HL-60/S4 treated with retinoic acid at 250 ng/mL for 4 days and 3 days (cell line): ENCODE data around the gene DENND2C.

ENCODE experiments used
- in situ Hi-C: fragments of 300-500 bp; cut with MboI; formaldehyde crosslinking; loops from 2 replicates; pipeline ENCODE4 v1.7.0; 2022; ENCODE audit warnings: low sequenced_read_pairs

DENND2C gene

DNA sequence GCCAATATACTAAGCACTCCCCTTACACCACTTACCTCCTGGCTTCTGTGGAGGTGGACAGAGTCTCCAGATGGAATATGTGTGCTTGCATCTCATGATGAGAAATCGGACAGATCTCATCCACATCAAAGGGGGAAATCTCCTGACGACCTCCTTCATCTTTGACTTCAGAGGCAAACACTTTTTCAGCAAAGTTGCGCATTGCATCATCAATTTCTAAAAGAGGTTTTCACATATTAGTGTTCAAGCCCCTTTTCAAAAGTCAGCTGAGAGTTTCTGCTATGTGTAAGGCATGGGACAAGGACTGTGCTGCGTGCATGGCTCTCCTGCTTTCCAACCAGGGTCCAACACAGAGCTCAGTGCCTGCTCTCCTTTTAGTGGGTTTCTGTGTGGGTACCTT lies 18.7 kb upstream of the DENND2C start:
- in situ Hi-C loops = no loop called here

DNA sequence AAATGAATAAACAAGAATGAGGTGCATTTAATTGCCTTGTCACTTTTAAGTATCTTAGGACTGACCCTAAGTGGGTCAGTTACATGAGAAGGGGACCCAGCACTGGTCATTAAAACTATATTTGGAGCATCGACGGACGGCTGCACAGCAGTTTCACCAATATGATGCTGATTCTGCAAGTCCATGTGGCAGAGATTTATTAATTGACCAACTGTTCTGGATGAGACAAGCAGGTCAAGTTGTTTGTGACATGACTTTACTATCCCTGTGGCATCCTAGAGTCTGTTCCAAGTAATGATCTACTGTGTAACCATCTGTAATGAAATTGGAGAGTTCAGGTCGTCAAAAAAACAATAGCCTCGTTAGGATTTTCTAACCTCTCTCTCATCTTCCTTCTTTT lies 16.0 kb upstream of the DENND2C start:
- in situ Hi-C loops = no loop called here

DNA sequence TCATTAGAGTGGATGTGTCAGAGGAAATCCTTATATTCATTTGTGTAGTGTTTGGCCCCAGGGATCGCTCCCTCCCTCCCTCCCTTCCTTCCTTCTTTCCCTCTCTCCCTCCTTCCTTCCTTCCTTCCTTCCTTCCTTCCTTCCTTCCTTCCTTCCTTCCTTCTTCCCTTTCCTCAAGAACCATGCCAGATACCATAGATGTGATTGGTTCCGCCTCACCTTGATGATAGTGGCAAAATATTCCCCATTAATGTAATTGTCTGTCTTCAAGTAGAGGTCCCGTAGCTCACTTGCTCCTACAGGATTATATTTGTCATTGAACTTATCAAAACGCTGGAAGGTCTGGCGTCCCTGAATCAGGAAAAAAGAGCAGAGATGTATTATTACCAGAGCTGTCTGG lies 7.8 kb upstream of the DENND2C start:
- in situ Hi-C loops = no loop called here

DNA sequence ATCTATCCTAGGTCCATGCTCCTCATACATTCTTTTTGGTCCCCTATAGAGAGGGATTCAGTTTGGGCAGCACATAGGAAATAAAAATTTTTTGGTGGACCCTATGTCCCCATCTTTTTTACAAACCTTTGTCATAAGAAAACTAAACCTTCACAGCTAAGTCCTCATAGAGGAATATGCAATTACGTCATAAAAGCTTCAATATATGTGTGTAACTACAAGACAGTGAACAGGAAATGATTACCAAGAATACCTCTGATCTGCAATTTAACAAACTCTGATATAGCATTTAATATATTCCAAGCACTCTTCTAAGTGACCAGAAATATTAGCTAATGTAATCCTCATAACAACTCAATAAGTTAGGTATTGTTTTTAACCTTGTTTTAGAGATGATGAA lies 6.3 kb upstream of the DENND2C start:
- in situ Hi-C loops = no loop called here

DNA sequence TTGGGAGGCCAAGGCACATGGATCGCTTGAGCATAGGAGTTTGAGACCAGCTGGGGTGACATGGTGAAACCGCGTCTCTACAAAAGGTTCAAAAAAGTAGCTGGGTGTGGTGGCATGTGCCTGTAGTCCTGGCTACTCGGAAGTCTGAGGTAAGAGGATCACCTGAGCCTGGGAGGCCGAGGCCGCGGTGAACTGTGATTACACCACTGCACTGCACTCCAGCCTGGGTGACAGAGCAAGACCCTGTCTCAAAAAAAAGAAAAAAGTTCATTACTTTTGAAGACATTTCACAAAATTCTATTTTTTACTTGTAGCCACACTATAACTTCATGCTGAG lies 2.1 kb upstream of the DENND2C start:
- in situ Hi-C loops = no loop called here

DNA sequence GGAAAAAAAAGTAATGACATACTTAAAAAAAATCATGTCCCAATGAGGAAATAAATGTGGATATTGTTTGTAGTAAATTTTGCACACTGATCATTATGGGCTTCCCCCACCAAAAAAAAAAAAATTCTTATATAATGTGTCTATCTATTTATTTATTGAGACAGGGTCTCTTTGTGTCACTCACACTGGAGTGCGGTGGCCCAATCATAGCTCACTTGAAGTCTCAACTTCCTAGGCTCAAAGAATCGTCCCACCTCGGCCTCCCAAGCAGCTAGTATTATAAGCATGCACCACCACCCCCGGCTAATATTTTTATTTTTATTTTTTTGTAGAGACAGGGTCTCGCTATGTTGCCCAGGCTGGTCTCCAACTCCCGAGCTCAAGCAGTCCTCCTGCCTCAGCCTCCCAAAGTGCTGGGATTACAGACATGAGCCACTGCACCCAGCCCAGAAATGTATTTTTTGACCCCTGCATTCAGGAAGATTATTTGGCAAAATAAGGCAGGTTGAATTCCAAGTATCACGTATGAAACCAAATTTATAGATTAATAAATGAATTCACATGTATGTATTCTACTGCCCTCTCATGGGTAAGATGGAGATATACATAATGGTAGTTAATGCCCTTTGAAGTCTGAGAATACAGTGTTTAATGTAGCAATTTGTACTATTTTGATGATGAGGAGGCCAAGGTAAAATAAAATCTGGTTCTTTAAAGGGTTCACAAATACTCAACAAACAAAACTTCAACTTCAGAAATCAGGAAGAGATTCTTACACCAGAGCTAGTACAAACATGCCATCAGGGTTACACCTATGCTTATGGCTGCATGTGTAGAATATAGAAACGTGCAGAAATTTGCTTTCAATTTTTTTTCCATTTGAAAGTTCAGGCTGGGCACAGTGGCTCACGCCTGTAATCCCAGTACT lies 1.4 kb upstream of the DENND2C start:
- in situ Hi-C loops = no loop called here

DNA sequence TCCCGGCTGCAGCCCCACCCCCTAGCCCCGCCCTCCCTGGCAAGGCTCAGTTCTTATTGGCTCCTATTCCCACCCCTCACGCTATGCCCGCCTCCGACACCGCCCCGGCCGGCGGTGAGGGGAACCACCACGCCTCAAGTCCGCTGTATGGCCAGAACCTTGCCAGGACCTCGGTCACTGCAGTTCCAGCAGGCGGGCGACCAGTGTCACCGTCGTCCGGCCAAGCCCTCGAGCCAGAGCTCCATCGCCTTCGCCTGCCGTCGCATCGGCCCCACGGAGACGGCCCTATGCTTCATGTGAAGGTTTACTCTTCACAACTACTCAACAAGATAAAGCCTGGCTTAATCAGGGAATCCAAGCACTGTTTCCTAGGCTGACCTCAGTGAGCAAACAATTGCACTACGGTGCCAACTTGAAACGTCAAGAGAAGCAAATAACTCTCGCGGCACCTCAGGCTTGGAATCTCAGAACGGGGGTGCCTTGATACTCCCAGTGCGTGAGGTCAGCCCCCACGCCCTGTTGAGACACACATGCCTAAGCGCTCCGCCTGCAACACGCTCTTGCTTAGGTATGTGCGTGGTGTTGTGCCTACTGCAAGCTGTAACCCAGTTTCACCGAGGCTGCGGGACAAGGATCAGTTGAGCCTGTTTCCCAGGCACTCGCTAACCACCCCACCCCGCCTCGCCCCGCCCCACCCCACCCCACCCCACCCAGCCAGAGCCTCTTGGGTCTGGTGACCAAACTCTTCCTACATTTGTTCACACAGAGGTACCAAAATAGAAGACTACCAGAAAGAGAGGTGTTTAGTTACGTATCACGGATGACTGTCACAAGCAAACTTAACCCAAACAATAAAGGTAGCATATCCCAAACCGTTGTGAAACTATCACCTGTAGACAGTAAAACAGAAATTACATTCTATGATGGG lies 498 bp upstream of the DENND2C start:
- in situ Hi-C loops = no loop called here

DNA sequence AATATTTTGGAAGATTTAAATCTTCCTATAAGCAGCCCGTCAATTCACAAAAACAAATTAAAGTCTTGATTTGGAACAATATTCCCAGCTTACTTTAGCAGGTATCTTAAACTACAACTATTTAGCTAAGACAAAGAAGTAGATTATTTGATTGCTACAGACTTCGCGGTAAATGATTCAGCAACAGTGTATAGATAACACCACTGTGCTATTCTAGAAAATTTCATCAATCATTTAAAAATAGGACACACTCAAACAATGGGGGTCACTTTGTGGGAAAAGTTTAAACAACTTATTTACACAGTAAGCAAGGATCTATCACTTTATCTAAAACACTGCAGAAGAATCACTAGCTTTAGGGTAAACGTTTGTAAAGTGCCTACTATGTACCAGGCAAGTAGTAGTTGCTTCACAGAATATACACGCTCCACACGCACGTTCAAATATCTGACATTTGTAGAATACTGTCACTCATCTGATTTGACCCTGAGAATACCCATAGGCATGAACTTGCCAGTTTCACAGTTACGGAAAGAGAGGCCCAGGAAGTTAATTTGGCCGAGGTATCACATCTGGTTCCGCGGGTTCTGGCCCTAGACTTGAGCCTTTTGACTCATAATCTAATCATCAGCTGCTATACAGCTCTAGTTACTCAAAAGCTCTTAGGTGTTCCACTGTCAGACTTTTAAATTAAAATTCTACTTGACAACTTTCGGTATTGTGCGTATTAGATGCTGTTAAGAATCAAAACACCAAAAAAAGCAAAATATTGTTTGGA lies 876 bp downstream of the DENND2C start:
- in situ Hi-C loops = no loop called here

DNA sequence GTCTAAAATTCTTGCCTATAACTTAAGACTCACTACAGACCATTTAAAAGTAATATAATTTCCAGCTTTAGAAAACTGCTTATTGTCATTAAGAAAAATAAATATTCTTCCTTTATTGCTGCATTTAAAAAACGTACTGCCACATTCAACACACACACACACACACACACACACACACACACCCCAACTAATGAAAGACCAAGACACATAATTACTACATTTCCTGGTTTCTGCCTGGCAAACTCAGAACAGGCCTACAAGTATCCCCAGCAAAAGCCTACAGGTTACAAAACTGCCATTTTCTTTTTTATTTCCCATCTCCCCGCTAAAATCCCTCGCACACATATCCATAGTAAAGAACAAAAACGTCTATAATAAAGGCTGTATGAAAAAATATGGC lies 1.5 kb downstream of the DENND2C start:
- in situ Hi-C loops = no loop called here

DNA sequence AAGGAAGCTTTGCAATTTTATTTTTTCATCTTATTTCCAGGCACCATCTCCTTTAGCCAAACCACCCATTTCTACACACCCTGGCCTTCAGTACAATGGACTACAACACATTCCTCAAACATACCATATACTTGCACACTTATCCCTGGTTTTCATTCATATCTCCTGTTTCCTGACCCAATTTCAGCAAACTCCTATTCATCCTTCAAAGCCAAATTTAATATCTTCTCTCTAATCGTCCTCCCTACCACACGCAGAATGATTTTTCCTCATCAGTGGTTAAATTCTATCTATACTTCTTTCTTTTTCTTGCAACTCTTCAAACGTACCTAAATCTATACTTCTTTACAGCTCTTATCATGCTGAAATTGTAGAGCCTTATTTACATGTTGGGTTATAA lies 2.9 kb downstream of the DENND2C start:
- in situ Hi-C loops = no loop called here

DNA sequence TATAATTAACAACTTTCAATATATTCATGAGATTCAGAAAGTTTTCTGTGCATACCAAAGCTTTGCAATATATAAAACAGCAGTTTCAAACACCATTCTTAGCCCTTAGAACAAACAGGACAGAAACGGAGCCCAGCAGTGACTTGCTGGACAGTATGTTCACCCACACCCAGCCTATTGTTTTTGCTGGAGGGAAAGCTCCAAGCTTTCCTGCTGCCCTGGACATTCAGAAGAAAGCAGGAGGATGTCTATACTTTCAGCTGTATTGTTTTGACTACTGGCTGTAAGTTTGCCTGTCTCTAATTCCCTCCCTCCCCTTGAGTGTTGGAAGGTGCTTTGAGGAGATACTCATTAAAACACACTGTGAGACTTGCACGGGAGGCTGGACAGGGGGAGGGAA lies 9.6 kb downstream of the DENND2C start:
- in situ Hi-C loops = no loop called here

DNA sequence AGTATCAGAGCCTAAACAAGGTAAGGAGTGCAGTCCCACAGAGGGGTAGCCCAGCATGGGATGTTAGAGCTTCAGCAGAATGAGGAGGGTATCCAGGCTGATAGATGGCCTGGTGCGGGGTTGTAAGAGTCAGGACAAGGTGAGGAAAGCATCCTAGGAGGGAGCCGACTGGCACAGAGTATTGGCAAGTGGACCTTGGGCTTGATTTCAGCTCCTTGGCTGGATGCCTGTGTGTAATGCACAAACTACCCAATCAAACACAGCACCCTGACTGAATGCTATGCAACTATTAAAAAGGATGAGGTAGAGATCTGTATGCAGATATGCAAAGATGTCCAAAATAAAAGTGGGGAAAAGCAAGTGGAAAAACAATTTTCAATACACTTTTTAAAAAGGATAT lies 18.0 kb downstream of the DENND2C start:
- in situ Hi-C loops = no loop called here

DNA sequence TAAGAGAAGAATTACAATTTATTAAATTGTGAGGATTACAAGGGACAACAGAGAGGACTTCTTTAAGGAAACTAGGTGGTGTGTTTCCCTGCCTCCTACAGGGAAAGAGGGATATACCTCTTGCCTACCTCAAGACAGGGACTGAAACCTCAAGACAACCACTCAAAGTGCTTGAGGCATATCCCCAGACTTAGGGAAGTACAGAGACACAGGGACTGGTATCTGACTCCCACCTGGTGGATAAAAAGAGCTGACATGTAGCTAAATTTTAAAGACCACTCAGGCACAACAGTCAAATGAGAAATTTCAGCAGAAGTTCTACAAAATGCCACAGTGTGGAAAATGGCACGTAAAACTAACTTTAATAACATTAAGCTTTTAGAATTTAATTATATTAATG lies 21.3 kb downstream of the DENND2C start:
- in situ Hi-C loops = no loop called here

DNA sequence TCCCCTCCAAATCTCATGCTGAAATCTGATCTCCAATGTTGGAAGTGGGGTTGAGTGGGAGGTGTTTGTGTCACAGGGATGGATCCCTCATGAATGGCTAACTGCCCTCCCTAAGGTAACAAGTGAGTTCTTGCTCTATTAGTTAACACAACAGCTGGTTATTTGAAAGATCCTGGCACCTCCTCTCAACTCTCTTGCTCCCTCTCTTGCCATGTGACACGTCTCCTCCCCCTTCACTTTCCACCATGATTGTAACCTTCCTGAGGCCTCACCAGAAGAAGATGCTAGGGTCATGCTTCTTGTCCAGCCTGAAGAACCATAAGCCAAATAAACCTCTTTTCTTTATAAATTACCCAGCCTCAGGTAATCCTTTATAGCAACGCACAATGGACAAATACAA lies 28.5 kb downstream of the DENND2C start:
- in situ Hi-C loops = no loop called here

DNA sequence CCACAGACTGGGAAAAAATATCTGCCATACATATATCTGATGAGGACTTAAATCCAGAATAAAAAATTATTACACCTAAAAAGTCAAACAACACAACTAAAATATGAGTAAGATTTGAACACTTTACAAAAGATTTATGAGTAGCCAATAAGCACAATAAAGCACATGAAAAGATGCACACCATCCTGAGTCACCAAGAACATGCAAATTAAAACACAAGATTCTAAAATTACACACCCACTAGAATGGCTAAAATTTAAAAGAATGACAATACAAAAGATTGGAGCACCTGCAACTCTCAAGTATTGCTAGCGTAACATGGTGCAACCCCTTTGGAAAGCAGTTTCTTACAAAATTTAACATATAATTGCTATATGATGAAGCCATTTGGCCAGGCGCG lies 30.9 kb downstream of the DENND2C start:
- in situ Hi-C loops = no loop called here

DNA sequence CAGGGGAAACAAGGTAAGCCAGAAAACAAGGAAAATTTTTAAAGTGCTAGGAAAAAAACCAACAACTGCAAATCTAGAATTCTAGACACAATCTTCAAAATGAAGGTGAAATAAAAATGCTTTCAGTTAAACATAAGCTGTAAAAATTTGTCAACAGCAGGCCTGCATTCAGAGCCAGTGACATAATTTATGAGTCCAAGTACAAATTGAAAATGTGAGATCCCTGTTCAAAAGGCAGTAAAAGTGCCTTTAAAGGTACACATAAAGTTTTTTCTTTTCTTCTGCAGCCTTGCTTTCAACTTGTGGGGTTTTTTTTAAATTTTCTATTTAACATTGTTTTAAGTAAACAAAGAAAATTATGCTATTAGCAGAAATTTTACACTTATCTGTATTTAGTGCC lies 37.4 kb downstream of the DENND2C start:
- in situ Hi-C loops = no loop called here

DNA sequence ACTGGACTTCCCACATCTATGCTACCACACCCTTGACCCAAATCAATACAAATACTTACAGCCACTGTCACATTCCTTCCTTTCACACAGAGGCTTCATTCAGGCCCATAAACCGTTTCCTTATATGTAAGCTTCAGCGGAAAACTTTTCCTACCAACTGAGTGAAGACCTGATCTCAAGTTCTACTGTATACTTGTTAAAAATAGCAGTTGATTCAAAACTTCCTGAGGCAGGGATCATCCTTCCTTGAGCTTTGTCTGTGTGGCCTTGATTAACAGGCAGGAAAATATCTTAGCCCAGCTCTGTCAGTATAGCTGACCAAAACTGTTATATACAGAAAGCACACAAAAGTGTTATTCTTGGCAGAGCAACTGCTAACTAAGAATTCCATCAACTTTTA lies 42.7 kb downstream of the DENND2C start:
- in situ Hi-C loops = no loop called here

DNA sequence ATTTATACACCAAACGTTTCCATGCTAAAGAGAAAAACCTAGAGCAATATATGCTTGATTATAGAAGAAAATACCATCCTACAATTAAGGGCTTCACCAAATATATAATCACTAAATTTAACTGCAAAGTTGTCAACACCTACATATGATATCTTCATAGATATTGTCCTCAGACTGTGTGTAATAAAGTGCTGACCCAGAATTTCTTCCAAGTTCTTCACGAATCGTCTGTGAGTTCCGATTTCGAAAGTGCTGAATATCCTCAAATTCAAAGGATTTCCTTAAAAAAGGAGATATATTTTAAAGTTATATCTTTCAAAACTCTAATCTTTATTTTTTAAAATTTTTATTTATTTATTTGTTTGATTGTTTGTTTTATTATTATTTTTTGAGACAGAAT lies 46.5 kb downstream of the DENND2C start:
- in situ Hi-C loops = no loop called here

DNA sequence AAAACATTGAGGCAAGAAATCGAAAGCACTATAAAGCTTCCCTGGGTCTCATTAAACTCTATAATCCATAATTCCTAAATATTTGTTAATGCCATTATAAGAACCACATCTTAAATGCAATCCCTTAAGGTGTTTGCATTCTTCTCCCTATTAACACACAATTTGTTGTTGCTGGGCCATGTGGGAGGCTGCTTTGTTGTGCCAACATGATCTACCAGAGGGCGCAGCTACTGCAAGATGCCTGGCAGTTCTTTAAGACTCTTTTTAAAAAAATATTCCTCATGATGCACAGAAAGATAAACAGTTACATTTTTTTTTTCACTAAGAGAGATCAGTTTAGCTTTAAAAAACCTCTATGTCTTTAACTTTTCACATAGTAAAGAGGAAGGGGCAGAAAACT lies 49.4 kb downstream of the DENND2C start:
- in situ Hi-C loops = no loop called here

DNA sequence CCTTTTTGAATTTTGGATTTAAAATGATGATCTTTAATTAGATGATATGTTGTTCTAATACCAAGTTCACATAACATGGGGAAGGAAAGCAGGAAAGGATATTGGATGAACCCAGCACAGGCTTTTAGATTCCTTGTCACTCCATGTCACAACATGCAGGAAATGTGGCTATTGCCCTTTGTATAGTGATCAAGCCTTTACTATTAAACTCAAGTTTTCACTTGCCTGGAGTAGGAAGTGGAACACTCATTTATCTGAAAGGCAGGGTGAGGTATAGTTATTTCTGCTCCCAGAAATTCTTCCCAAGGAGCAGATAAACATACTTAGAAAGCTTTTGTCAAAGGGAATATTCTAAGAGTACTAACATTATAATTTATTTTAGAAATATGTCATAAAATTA lies 51.2 kb downstream of the DENND2C start:
- in situ Hi-C loops = no loop called here

DNA sequence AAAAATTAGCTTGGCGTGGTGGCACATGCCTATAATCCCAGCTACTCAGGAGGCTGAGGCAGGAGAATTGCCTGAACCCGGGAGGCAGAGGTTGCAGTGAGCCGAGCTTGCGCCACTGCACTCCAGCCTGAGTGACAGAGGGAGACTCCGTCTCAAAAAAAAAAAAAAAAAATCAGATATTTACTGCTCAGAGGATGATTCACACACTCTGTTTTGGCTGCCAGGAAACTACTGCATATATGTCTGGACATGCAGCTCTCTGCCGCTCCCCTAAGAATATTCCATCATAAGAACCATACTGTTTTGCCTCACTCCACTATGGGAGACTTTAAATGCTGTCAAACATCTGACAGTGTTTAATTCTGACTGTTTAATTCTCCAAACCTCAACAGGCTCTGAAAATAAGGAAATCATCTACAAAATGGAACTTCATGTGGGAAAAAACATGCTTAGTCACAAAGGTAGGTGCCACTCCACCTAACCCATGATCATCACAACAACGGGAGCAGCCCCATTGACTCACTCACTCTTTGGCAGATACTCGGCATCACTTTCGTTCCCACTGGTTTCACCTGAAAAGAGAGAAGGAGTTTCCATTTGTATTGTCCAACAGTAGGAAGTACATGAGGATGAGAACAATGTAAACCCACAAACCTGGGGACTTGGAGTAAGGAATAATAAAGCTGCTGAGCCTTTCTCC lies 59.2 kb downstream of the DENND2C start:
- in situ Hi-C loops = no loop called here
